H1 (cell line): ENCODE results near the gene DCUN1D2. TPM values are rescaled to one million over a fixed set of nuclear protein-coding genes. Genes with fewer than 3 reads are reported as not detected.

Experiments
- CTCF ChIA-PET: fragments of 300-600 bp; sonication (Branson Sonifier 250); formaldehyde crosslinking; loops from one replicate; lab custom pipeline; 2021; ENCODE audit not compliant: partially characterized antibody; lab: Charles Lee
- POLR2A ChIA-PET: fragments of 300-600 bp; sonication (Branson Sonifier 250); formaldehyde crosslinking; loops from one replicate; lab custom pipeline; 2021; ENCODE audit warnings: inconsistent platforms; ENCODE audit not compliant: partially characterized antibody; lab: Charles Lee
- DNase-seq, 2 experiments: peaks; one replicate each; pipeline versions ENCODE4 v3.0.0 to v3.0.0-alpha.2; 2010 to 2022; ENCODE audit warnings: low spot score in 2 of 2, low read depth in 1 of 2, mixed read lengths in 1 of 2
- FAIRE-seq: peaks from 2 replicates; lab custom pipeline; 2011; peaks lifted over from hg19 to GRCh38; lab: Jason Lieb, UNC
- H2AFZ ChIP-seq: 2 replicates; pipeline ENCODE4 v1.8.1; 2012; ENCODE audit warnings: low read length, inconsistent platforms
- H2AK5ac ChIP-seq: 2 replicates; pipeline ENCODE4 v1.6.1; 2013; ENCODE audit warnings: low read depth, low read length
- H2BK120ac ChIP-seq: replicated peaks from 2 replicates; pipeline ENCODE3; 2013; ENCODE audit warnings: low read depth, low read length, inconsistent platforms
- H2BK12ac ChIP-seq: 2 replicates; pipeline ENCODE4 v1.6.1; 2013; ENCODE audit warnings: low read depth, low read length
- H2BK15ac ChIP-seq: 2 replicates; pipeline ENCODE4 v1.6.1; 2013; ENCODE audit warnings: low read length
- H2BK20ac ChIP-seq: 2 replicates; pipeline ENCODE4 v1.6.1; 2013; ENCODE audit warnings: low read length
- H2BK5ac ChIP-seq: 2 replicates; pipeline ENCODE4 v1.6.1; 2013; ENCODE audit warnings: low read depth, low read length
- H3K14ac ChIP-seq: 2 replicates; pipeline ENCODE4 v1.6.1; 2013; ENCODE audit warnings: inconsistent platforms; ENCODE audit not compliant: insufficient read length
- H3K18ac ChIP-seq: 2 replicates; pipeline ENCODE4 v1.6.1; 2013; ENCODE audit warnings: low read length; ENCODE audit errors: extremely low read depth
- H3K23ac ChIP-seq: 2 replicates; pipeline ENCODE4 v1.6.1; 2013; ENCODE audit warnings: inconsistent platforms; ENCODE audit not compliant: insufficient read length
- H3K23me2 ChIP-seq: 2 replicates; pipeline ENCODE4 v1.6.1; 2013; ENCODE audit warnings: low read depth, low read length
- H3K27ac ChIP-seq: 2 replicates; pipeline ENCODE4 v1.6.1; 2011; ENCODE audit warnings: low read depth, low read length, inconsistent platforms
- H3K27me3 ChIP-seq, 4 experiments: replicated peaks in 1 of 4; 1 replicate in 1 of 4; 2 replicates in 3 of 4; pipeline versions ENCODE4 v1.6.1 to v1.8.1; 2011 to 2013; ENCODE audit warnings: low read length in 3 of 4, mild to moderate bottlenecking in 3 of 4, inconsistent platforms in 2 of 4, mixed read lengths in 2 of 4, moderate library complexity in 1 of 4; ENCODE audit not compliant: control insufficient read depth in 3 of 4, insufficient read depth in 3 of 4; ENCODE audit errors: extremely low read depth in 1 of 4
- H3K36me3 ChIP-seq, 4 experiments: 2 replicates each; pipeline versions ENCODE4 v1.6.1 to v1.8.1; 2011 to 2013; ENCODE audit warnings: mild to moderate bottlenecking in 4 of 4, low read length in 3 of 4, moderate library complexity in 2 of 4, control low read depth in 1 of 4, inconsistent platforms in 1 of 4; ENCODE audit not compliant: insufficient read depth in 4 of 4, control insufficient read depth in 2 of 4
- H3K4ac ChIP-seq: replicated peaks from 2 replicates; pipeline ENCODE3; 2013; ENCODE audit warnings: low read length, low read depth, mixed read lengths, inconsistent platforms; ENCODE audit not compliant: insufficient read length
- H3K4me1 ChIP-seq, 4 experiments: replicated peaks in 1 of 4; 1 replicate in 1 of 4; 2 replicates in 3 of 4; pipeline versions ENCODE4 v1.6.1 to v1.8.1; 2011 to 2013; ENCODE audit warnings: low read length in 3 of 4, inconsistent platforms in 2 of 4, mixed read lengths in 1 of 4; ENCODE audit not compliant: insufficient read depth in 4 of 4, control insufficient read depth in 3 of 4
- H3K4me2 ChIP-seq, 2 experiments: 2 replicates each; pipeline versions ENCODE4 v1.6.1 to v1.8.1; 2011 to 2013; ENCODE audit warnings: low read depth in 2 of 2, low read length in 2 of 2, control low read depth in 1 of 2, inconsistent platforms in 1 of 2, mild to moderate bottlenecking in 1 of 2; ENCODE audit not compliant: insufficient read depth in 1 of 2
- H3K4me3 ChIP-seq, 4 experiments: fragments of 200-600, 300-600 bp in 1 of 4; sonication (generic), shearing (Covaris generic), sonication (Bioruptor Twin) in 1 of 4; 2 replicates each; pipeline versions ENCODE4 v1.5.1 to v1.8.1; 2011 to 2016; ENCODE audit warnings: low read length in 4 of 4, low read depth in 3 of 4, control low read depth in 2 of 4, inconsistent platforms in 2 of 4, mild to moderate bottlenecking in 2 of 4, mixed read lengths in 1 of 4, moderate library complexity in 1 of 4; ENCODE audit not compliant: insufficient read depth in 2 of 4; ENCODE audit errors: extremely low read depth in 1 of 4
- H3K56ac ChIP-seq: replicated peaks from 2 replicates; pipeline ENCODE3; 2013; ENCODE audit warnings: low read depth, mild to moderate bottlenecking, mixed read lengths, low read length, inconsistent platforms; ENCODE audit not compliant: insufficient read length
- H3K79me1 ChIP-seq: 2 replicates; pipeline ENCODE4 v1.6.1; 2013; ENCODE audit warnings: low read depth, low read length, control low read depth
- H3K79me2 ChIP-seq, 2 experiments: 2 replicates each; pipeline versions ENCODE4 v1.6.1 to v1.8.1; 2012 to 2013; ENCODE audit warnings: low read length in 2 of 2, mild to moderate bottlenecking in 2 of 2, inconsistent platforms in 1 of 2; ENCODE audit not compliant: insufficient read depth in 2 of 2, control insufficient read depth in 1 of 2
- H3K9ac ChIP-seq, 4 experiments: replicated peaks in 1 of 4; 1 replicate in 1 of 4; 2 replicates in 3 of 4; pipeline versions ENCODE4 v1.6.1 to v1.8.1; 2011 to 2013; ENCODE audit warnings: low read depth in 3 of 4, low read length in 3 of 4, control low read depth in 2 of 4, mild to moderate bottlenecking in 2 of 4, moderate library complexity in 2 of 4, inconsistent platforms in 1 of 4; ENCODE audit errors: extremely low read depth in 1 of 4
- H3K9me3 ChIP-seq, 2 experiments: 2 replicates each; pipeline versions ENCODE4 v1.6.1 to v1.8.1; 2012 to 2013; ENCODE audit warnings: mild to moderate bottlenecking in 2 of 2, moderate library complexity in 2 of 2, control low read depth in 1 of 2, inconsistent platforms in 1 of 2, low read depth in 1 of 2, low read length in 1 of 2, mixed read lengths in 1 of 2; ENCODE audit not compliant: insufficient read depth in 2 of 2
- H4K20me1 ChIP-seq, 2 experiments: replicated peaks in 1 of 2; 2 replicates each; pipeline versions ENCODE3 to v1.8.1; 2011 to 2013; ENCODE audit warnings: inconsistent platforms in 2 of 2, low read length in 2 of 2, mild to moderate bottlenecking in 1 of 2; ENCODE audit not compliant: insufficient read depth in 2 of 2, control insufficient read depth in 1 of 2
- H4K5ac ChIP-seq: 2 replicates; pipeline ENCODE4 v1.6.1; 2013; ENCODE audit warnings: low read length, low read depth, mixed read lengths, inconsistent platforms; ENCODE audit not compliant: insufficient read length
- H4K8ac ChIP-seq: 2 replicates; pipeline ENCODE4 v1.8.0; 2013; ENCODE audit warnings: mild to moderate bottlenecking, moderate library complexity, low read length, inconsistent platforms; ENCODE audit not compliant: insufficient read depth; ENCODE audit errors: extremely low read depth
- H4K91ac ChIP-seq: replicated peaks from 2 replicates; pipeline ENCODE3; 2013; ENCODE audit warnings: low read length, mixed read lengths, inconsistent platforms; ENCODE audit not compliant: insufficient read length
- CEBPB ChIP-seq: IDR thresholded peaks from 2 replicates; pipeline ENCODE4 v1.6.1; 2012; ENCODE audit warnings: low read depth, low read length
- EP300 ChIP-seq, 2 experiments: IDR thresholded peaks; 1 replicate in 1 of 2; 2 replicates in 1 of 2; pipeline ENCODE4 v1.6.1; 2011 to 2012; ENCODE audit warnings: low read depth in 2 of 2, low read length in 2 of 2, mild to moderate bottlenecking in 2 of 2, borderline replicate concordance in 1 of 2, inconsistent platforms in 1 of 2, moderate library complexity in 1 of 2
- HDAC2 ChIP-seq, 2 experiments: fragments of 300-600 bp in 1 of 2; sonication (generic) in 1 of 2; IDR thresholded peaks; 2 replicates each; pipeline ENCODE4 v1.6.1; 2011 to 2012; ENCODE audit warnings: low read depth in 2 of 2, low read length in 2 of 2, mild to moderate bottlenecking in 2 of 2, moderate library complexity in 2 of 2, borderline replicate concordance in 1 of 2, inconsistent platforms in 1 of 2
- HDAC6 ChIP-seq: IDR thresholded peaks from one replicate; pipeline ENCODE4 v1.7.1; 2012; ENCODE audit warnings: low read depth, mild to moderate bottlenecking, inconsistent platforms, low read length, moderate library complexity
- KDM1A ChIP-seq: fragments of 200-600, 300-600 bp; sonication (generic); IDR thresholded peaks from 2 replicates; pipeline ENCODE4 v1.7.1; 2016; ENCODE audit warnings: mild to moderate bottlenecking, low read length, borderline replicate concordance
- RBBP5 ChIP-seq: IDR thresholded peaks from 2 replicates; pipeline ENCODE4 v1.7.1; 2012; ENCODE audit warnings: low read depth, mild to moderate bottlenecking, inconsistent platforms, low read length, moderate library complexity, borderline replicate concordance
- SRF ChIP-seq: IDR thresholded peaks from 2 replicates; pipeline ENCODE4 v1.6.1; 2011; ENCODE audit warnings: mild to moderate bottlenecking, low read depth, low read length, moderate library complexity
- TEAD4 ChIP-seq: IDR thresholded peaks from 2 replicates; pipeline ENCODE4 v1.6.1; 2012; ENCODE audit warnings: low read depth, low read length, inconsistent platforms, mixed read lengths
- WGBS, 2 experiments: shearing (Covaris generic) in 1 of 2; methylation state at CpG; one replicate each; pipeline versions ENCODE4 v1.1.6 to v1.1.7; 2013 to 2015; ENCODE audit warnings: low lambda C conversion rate in 2 of 2, mixed read lengths in 2 of 2, inconsistent platforms in 1 of 2, low coverage in 1 of 2, missing lambda C conversion rate in 1 of 2; ENCODE audit not compliant: insufficient replicate concordance in 2 of 2, insufficient coverage in 1 of 2, insufficient read length in 1 of 2; ENCODE audit errors: extremely low coverage in 1 of 2, missing lambda C conversion rate in 1 of 2; 5-methylcytosine and 5-hydroxymethylcytosine counted together
- polyA plus RNA-seq, 7 experiments: library from polyadenylated mRNA; depleted of rRNA in 3 of 7; stranded (reverse) in 5 of 7; unstranded in 2 of 7; fragments of >200 nt in 5 of 7; fragments of 200-250 nt in 2 of 7; gene quantifications; 1 replicate in 5 of 7; 2 replicates in 1 of 7; 4 replicates in 1 of 7; pipeline versions ENCODE4 v1.2.1 to v1.2.3, GENCODE V29; 2011 to 2013; ENCODE audit warnings: missing spikeins in 2 of 7, mixed read lengths in 2 of 7
- total RNA-seq: library from RNA; stranded (reverse); fragmentation: NEBNext Ultra II Directional; extraction: Animal tissue kit (Norgen Biotek cat#: 25700); gene quantifications from 2 replicates; pipeline ENCODE4 v1.2.1, GENCODE V29; 2021
- TF ChIP-seq, protein P1 (sequence below): IDR thresholded peaks from 2 replicates; pipeline ENCODE4 v1.6.1; 2012; ENCODE audit warnings: low read length, inconsistent platforms

Gene DCUN1D2
- total and polyA plus RNA-seq, 2 of the 8 experiments (the other 6 are each of a cell fraction or from before 2014, with no cell fraction given) = 19.5 to 35.3 TPM

DNA sequence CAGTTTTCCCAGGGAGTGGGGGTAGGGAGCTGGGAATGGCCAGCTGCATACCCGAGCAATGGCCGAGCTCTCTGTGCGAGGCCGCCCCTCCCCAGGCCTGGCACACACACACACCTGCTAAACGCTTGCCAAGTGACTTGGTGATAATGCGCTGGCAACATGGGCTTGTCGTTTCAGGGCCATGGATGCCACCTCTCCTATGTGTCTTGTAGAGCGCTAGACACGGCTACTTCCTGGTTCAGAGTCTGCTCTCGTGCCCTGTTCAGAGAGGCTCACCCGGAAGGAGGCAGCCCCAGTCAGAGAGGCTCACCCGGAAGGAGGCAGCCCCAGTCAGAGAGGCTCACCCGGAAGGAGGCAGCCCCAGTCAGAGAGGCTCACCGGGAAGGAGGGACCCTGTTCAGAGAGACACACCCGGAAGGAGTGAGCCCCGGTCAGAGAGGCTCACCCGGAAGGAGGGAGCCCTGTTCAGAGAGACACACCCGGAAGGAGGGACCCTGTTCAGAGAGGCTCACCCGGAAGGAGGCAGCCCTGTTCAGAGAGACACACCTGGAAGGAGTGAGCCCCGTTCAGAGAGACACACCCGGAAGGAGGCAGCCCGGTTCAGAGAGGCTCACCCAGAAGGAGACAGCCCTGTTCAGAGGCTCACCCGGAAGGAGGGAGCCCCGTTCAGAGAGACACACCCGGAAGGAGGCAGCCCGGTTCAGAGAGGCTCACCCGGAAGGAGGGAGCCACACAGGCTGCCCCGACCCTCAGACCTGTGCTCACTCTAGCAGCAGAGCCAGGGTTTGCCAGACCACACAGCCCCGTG is 41.4 kb downstream of the DCUN1D2 start:
- Histone ChIP-seq H3K4me1 (peaks cover 0 to 5% (median 0%) of the 10 kb centered on the region in 4 experiments; a peak in 2 of 7 replicates), H4K20me1 (peaks cover 2 to 8% of the 10 kb centered on the region in 2 experiments), H2BK12ac (0 out of 2 replicates have a peak overlapping the region, but pooled peaks have one; percentile 17), H3K18ac (no peak overlapping the region), H3K9me3 (peaks cover 0 to 3% of the 10 kb centered on the region in 2 experiments; a peak in 2 of 4 replicates), H2BK5ac (no peak overlapping the region), H3K27me3 (no peaks in the 10 kb centered on the region), H3K14ac (no peak overlapping the region), H2AK5ac (no peak overlapping the region), H4K8ac (no peak overlapping the region; the same call in 1 of the 2 replicates), H2BK120ac (no peak overlapping the region), H4K5ac (no peak overlapping the region), H2BK15ac (peak overlapping the region; percentile 29; the same call in 1 of the 2 replicates), H4K91ac (no peak overlapping the region), H3K9ac (no peak overlapping the region), H3K23ac (no peak overlapping the region), H2AFZ (no peak overlapping the region), H3K79me2 (no peaks in the 10 kb centered on the region), H3K79me1 (no peaks in the 10 kb centered on the region; the same call in 1 of the 2 replicates), H3K4ac (no peak overlapping the region), H3K56ac (no peak overlapping the region), H3K4me2 (no peak overlapping the region), H3K36me3 (no peaks in the 10 kb centered on the region; a peak in 2 of 8 replicates), H2BK20ac (no peak overlapping the region), H3K23me2 (no peaks in the 10 kb centered on the region), H3K27ac (no peak overlapping the region), H3K4me3 (no peak overlapping the region)
- FAIRE-seq (no peak), DNase-seq (no peak)
- CTCF ChIA-PET = interaction anchor here (0.7 to 4.0 kb wide), 6 partner anchors 11 to 210 kb away, joined by 3 to 18 read pairs (median 3); no protein-coding TSS in a partner anchor
- POLR2A ChIA-PET = interaction anchor here (0.6 to 0.8 kb wide), 2 partner anchors 168 to 373 kb away, joined by 3 read pairs; no protein-coding TSS in a partner anchor
- 90% methylated on average over 21 of the region's 29 CpGs; no CpG with 5 or more reads in 1 of the 2 experiments for WGBS, 2 experiments
- no peak for TF ChIP-seq EP300 (IDR thresholded peaks at IDR 0.05; ENCODE audit: borderline replicate concordance in 1 of 2, low read depth in 2 of 2, low read length in 2 of 2)
- no peak for TF ChIP-seq TEAD4
- TF ChIP-seq KDM1A = no peak
- no peak for TF ChIP-seq RBBP5
- no peak for TF ChIP-seq HDAC6
- TF ChIP-seq, protein P1, sequence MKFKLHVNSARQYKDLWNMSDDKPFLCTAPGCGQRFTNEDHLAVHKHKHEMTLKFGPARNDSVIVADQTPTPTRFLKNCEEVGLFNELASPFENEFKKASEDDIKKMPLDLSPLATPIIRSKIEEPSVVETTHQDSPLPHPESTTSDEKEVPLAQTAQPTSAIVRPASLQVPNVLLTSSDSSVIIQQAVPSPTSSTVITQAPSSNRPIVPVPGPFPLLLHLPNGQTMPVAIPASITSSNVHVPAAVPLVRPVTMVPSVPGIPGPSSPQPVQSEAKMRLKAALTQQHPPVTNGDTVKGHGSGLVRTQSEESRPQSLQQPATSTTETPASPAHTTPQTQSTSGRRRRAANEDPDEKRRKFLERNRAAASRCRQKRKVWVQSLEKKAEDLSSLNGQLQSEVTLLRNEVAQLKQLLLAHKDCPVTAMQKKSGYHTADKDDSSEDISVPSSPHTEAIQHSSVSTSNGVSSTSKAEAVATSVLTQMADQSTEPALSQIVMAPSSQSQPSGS = no peak
- TF ChIP-seq HDAC2 (IDR thresholded peaks at IDR 0.05; ENCODE audit: borderline replicate concordance in 1 of 2, low read depth in 2 of 2, low read length in 2 of 2) = no peak
- no peak for TF ChIP-seq CEBPB
- no peak for TF ChIP-seq SRF
